ENCODE data around the gene YKT6. TPM values are rescaled to one million over a fixed set of nuclear protein-coding genes. Genes with fewer than 3 reads are reported as not detected.

YKT6 gene
- total and polyA plus RNA-seq, 2 of the 8 experiments (the other 6 are each of a cell fraction or from before 2014, with no cell fraction given) = 75.3 to 103 TPM

- TF ChIP-seq CBX8 (IDR thresholded peaks at IDR 0.05; ENCODE audit: borderline replicate concordance, low read depth, low read length) (no peak), EZH2 (IDR thresholded peaks at IDR 0.05; ENCODE audit: low read depth, low read length, severe bottlenecking) (no peak), NANOG (IDR thresholded peaks at IDR 0.05; ENCODE audit: insufficient read depth, low read depth, low read length, poor library complexity, severe bottlenecking) (no peak)
Measured at GRCh38 chr7:44189286-44189992, 11.3 kb upstream of the YKT6 start, which contains the start of gene GCK (continued).

All from H1 (cell line).